ENCODE data around the gene ZNF358. TPM values are rescaled to one million over a fixed set of nuclear protein-coding genes. Genes with fewer than 3 reads are reported as not detected.

Gene ZNF358
- total RNA-seq, 2 donors from 2014 or later, result 20.2 to 44.1 TPM

DNA sequence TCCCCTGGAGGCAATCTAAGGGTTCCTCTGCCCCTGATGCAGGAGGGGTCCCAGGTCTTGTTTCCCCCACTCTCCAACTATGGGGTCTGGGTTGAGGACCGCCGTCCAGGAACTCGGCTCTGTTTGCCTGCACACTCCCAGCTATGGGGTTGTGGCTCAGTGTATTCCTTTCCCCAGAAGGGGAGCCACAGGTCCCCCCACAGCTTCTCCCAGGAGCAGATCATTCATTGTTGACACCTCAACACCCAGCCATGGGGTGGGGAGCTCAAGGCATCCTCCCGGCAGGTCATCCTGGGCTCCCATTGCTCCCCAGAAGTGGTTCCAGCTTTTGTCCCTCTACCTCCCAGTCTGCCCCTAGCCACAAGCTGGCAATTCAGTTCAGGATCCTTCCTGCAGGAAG lies 975 bp downstream of the ZNF358 start:
- Histone ChIP-seq H3K27ac (no peak overlapping the region), H3K36me3 (no peaks in the 10 kb centered on the region), H3K4me1 (peaks cover 2% of the 10 kb centered on the region), H3K4me3 (peak overlapping the region; percentile 67), H3K9ac (ENCODE audit: low read depth in 2 of 2, low read length in 2 of 2) (peak overlapping the region; percentile 70 to 87), H3K27me3 (no peaks in the 10 kb centered on the region), H3K9me3 (no peaks in the 10 kb centered on the region)
- intact Hi-C loops (cut with DNase I), result no loop called here
- TF ChIP-seq, protein P1, sequence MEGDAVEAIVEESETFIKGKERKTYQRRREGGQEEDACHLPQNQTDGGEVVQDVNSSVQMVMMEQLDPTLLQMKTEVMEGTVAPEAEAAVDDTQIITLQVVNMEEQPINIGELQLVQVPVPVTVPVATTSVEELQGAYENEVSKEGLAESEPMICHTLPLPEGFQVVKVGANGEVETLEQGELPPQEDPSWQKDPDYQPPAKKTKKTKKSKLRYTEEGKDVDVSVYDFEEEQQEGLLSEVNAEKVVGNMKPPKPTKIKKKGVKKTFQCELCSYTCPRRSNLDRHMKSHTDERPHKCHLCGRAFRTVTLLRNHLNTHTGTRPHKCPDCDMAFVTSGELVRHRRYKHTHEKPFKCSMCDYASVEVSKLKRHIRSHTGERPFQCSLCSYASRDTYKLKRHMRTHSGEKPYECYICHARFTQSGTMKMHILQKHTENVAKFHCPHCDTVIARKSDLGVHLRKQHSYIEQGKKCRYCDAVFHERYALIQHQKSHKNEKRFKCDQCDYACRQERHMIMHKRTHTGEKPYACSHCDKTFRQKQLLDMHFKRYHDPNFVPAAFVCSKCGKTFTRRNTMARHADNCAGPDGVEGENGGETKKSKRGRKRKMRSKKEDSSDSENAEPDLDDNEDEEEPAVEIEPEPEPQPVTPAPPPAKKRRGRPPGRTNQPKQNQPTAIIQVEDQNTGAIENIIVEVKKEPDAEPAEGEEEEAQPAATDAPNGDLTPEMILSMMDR (IDR thresholded peaks at IDR 0.05), result no peak
- no peak for DNase-seq

DNA sequence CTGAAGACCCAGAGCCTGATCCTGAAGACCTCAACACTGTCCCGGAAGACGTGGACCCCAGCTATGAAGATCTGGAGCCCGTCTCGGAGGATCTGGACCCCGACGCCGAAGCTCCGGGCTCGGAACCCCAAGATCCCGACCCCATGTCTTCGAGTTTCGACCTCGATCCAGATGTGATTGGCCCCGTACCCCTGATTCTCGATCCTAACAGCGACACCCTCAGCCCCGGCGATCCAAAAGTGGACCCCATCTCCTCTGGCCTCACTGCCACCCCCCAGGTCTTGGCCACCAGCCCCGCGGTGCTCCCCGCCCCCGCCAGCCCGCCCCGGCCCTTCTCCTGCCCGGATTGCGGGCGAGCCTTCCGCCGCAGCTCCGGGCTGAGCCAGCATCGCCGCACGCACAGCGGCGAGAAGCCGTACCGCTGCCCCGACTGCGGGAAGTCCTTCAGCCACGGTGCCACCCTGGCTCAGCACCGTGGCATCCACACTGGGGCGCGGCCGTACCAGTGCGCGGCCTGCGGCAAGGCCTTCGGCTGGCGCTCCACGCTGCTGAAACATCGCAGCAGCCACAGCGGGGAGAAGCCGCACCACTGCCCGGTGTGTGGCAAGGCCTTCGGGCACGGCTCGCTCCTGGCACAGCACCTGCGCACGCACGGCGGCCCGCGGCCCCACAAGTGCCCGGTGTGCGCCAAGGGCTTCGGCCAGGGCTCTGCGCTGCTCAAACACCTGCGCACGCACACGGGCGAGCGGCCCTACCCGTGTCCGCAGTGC lies 3.6 kb downstream of the ZNF358 start:
- no peak for DNase-seq
- Histone ChIP-seq H3K4me3 (no peak overlapping the region), H3K27ac (no peak overlapping the region), H3K9ac (ENCODE audit: low read depth in 2 of 2, low read length in 2 of 2) (no peak overlapping the region), H3K36me3 (no peaks in the 10 kb centered on the region), H3K27me3 (no peaks in the 10 kb centered on the region), H3K4me1 (peaks cover 10% of the 10 kb centered on the region), H3K9me3 (no peaks in the 10 kb centered on the region)
- TF ChIP-seq, protein P1 (IDR thresholded peaks at IDR 0.05), result no peak
- intact Hi-C loops (cut with DNase I), result no loop called here

DNA sequence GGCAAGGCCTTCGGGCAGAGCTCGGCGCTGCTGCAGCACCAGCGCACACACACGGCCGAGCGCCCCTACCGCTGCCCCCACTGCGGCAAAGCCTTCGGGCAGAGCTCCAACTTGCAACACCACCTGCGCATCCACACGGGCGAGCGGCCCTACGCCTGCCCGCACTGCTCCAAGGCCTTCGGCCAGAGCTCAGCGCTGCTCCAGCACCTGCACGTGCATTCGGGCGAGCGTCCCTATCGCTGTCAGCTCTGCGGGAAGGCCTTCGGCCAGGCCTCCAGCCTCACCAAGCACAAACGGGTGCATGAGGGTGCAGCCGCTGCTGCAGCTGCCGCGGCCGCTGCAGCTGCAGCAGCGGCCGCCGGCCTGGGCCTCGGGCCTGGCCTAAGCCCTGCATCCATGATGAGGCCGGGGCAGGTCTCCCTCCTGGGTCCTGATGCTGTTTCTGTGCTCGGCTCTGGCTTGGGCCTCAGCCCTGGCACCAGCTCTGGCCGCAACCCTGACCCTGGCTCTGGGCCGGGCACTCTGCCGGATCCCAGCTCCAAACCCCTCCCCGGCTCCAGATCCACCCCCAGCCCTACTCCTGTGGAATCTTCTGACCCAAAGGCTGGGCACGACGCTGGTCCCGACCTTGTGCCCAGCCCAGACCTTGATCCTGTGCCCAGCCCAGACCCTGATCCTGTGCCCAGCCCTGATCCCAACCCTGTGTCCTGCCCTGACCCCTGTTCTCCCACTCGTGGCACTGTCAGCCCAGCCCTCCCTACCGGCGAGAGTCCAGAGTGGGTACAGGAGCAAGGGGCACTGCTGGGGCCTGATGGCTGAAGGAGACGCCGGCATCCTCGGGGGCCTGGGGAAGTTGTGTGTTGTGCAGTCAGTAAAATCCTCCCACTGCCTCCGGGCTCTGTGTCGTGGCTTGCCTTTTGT lies 4.5 kb downstream of the ZNF358 start:
- no peak overlapping the region for H3K4me3 ChIP-seq

DNA sequence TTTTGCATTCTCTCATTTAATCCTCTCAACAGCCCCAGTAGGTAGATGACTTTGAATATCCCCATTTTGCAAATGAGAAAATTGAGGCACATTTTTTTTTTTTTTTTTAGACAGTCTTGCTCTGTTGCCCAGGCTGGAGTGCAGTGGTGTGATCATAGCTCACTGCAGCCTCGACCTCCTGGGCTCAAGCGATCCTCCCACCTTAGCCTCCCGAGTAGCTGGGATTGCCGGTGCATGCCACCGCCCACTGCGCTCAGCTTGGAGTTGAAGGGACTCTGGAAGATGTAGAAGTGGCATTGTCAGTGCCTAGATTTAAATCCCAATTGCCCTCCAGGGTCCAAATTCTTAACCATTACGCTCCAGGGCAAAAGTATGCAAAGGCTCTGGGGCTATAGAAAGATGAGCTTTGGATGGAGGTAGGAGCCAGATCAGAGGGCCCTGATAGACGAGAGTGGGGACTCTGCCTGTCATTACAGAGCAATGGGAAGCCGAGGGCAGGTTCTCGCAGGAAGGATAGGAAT lies 5.7 kb downstream of the ZNF358 start:
- intact Hi-C loops (cut with DNase I), result no loop called here
- no peak overlapping the region for H3K27ac ChIP-seq
- H3K4me3 ChIP-seq, result peak overlapping the region; percentile 95
- no peaks in the 10 kb centered on the region for H3K36me3 ChIP-seq
- H3K9ac ChIP-seq (ENCODE audit: low read depth in 2 of 2, low read length in 2 of 2), result peak overlapping the region in 1 of 2 donors; percentile 6
- no peaks in the 10 kb centered on the region for H3K9me3 ChIP-seq
- peaks cover 10% of the 10 kb centered on the region for H3K4me1 ChIP-seq
- TF ChIP-seq, protein P1 (IDR thresholded peaks at IDR 0.05), result no peak
- no peak for DNase-seq
- no peaks in the 10 kb centered on the region for H3K27me3 ChIP-seq

More for the DNA sequence above, 4.5 kb downstream of the ZNF358 start:
- Histone ChIP-seq H3K9ac (ENCODE audit: low read depth in 2 of 2, low read length in 2 of 2) (no peak overlapping the region), H3K4me1 (peaks cover 10% of the 10 kb centered on the region), H3K36me3 (no peaks in the 10 kb centered on the region), H3K9me3 (no peaks in the 10 kb centered on the region), H3K27me3 (no peaks in the 10 kb centered on the region), H3K27ac (no peak overlapping the region)
- TF ChIP-seq, protein P1 (IDR thresholded peaks at IDR 0.05), result no peak
- intact Hi-C loops (cut with DNase I), result no loop called here
- DNase-seq, result no peak

Data from colonic mucosa (tissue), 4 donors.